Endothelial cell (in vitro differentiated cells): ENCODE data around the gene FRAS1. TPM values are rescaled to one million over a fixed set of nuclear protein-coding genes. Genes with fewer than 3 reads are reported as not detected.

Source experiments
- DNase-seq: peaks from one replicate; pipeline ENCODE4 v3.0.0; 2021; ENCODE audit warnings: low spot score
- H3K27ac Mint-ChIP-seq: one replicate; pipeline ENCODE4 v1.8.0; 2021; ENCODE audit warnings: mixed read lengths, inconsistent platforms; ENCODE audit not compliant: unreplicated experiment
- H3K27me3 Mint-ChIP-seq: one replicate; pipeline ENCODE4 v1.8.0; 2021; ENCODE audit warnings: mild to moderate bottlenecking, moderate library complexity, mixed read lengths, inconsistent platforms; ENCODE audit not compliant: unreplicated experiment
- H3K36me3 Mint-ChIP-seq: one replicate; pipeline ENCODE4 v1.8.0; 2021; ENCODE audit warnings: mild to moderate bottlenecking, low read depth, mixed read lengths, inconsistent platforms; ENCODE audit not compliant: unreplicated experiment
- H3K4me1 Mint-ChIP-seq: one replicate; pipeline ENCODE4 v1.8.0; 2021; ENCODE audit warnings: mild to moderate bottlenecking, mixed read lengths, inconsistent platforms; ENCODE audit not compliant: unreplicated experiment
- H3K4me3 Mint-ChIP-seq: one replicate; pipeline ENCODE4 v1.8.0; 2021; ENCODE audit warnings: mild to moderate bottlenecking, mixed read lengths, inconsistent platforms; ENCODE audit not compliant: unreplicated experiment
- H3K9me3 Mint-ChIP-seq: one replicate; pipeline ENCODE4 v1.8.0; 2021; ENCODE audit warnings: mixed read lengths, inconsistent platforms; ENCODE audit not compliant: unreplicated experiment
- CTCF ChIP-seq: fragments of 200-600 bp; sonication (generic); IDR thresholded peaks from one replicate; pipeline ENCODE4 v1.5.0; 2021; ENCODE audit warnings: antibody characterized with exemption; ENCODE audit not compliant: unreplicated experiment
- total RNA-seq: library from RNA; stranded (reverse); fragmentation: NEBNext Ultra II Directional; extraction: Animal tissue kit (Norgen Biotek cat#: 25700); gene quantifications from one replicate; pipeline ENCODE4 v1.2.1, GENCODE V29; 2021; ENCODE audit not compliant: unreplicated experiment

Gene FRAS1
- total RNA-seq, 1 donor from 2014 or later: 51.7 TPM

GRCh38 chr4:78288327-78288726 lies 231.2 kb downstream of the FRAS1 start:
- peaks cover 8% of the 10 kb centered on the region for H3K4me1 Mint-ChIP-seq
- no peak overlapping the region for H3K27ac Mint-ChIP-seq
- no peaks in the 10 kb centered on the region for H3K9me3 Mint-ChIP-seq
- no peak for DNase-seq
- no peak overlapping the region for H3K4me3 Mint-ChIP-seq
- H3K36me3 Mint-ChIP-seq: peaks cover 15% of the 10 kb centered on the region
- no peak for TF ChIP-seq CTCF
- no peaks in the 10 kb centered on the region for H3K27me3 Mint-ChIP-seq

- no peaks in the 10 kb centered on the region for H3K9me3 Mint-ChIP-seq
- H3K27me3 Mint-ChIP-seq: no peaks in the 10 kb centered on the region
- no peak for TF ChIP-seq CTCF
- H3K4me1 Mint-ChIP-seq: peaks cover 14% of the 10 kb centered on the region
- peaks cover 10% of the 10 kb centered on the region for H3K36me3 Mint-ChIP-seq
- no peak overlapping the region for H3K27ac Mint-ChIP-seq
- no peak for DNase-seq
- no peak overlapping the region for H3K4me3 Mint-ChIP-seq
Measured at GRCh38 chr4:78291277-78291676, 234.2 kb downstream of the FRAS1 start.

- H3K4me3 Mint-ChIP-seq: no peak overlapping the region
- no peak overlapping the region for H3K27ac Mint-ChIP-seq
- TF ChIP-seq CTCF: no peak
- DNase-seq: no peak
- H3K27me3 Mint-ChIP-seq: no peaks in the 10 kb centered on the region
- peaks cover 22% of the 10 kb centered on the region for H3K4me1 Mint-ChIP-seq
- H3K9me3 Mint-ChIP-seq: no peaks in the 10 kb centered on the region
- H3K36me3 Mint-ChIP-seq: peaks cover 3% of the 10 kb centered on the region
Measured at GRCh38 chr4:78292341-78292740, 235.2 kb downstream of the FRAS1 start.

GRCh38 chr4:78292856-78293255 lies 235.7 kb downstream of the FRAS1 start:
- no peaks in the 10 kb centered on the region for H3K27me3 Mint-ChIP-seq
- no peak overlapping the region for H3K27ac Mint-ChIP-seq
- H3K4me1 Mint-ChIP-seq: peaks cover 27% of the 10 kb centered on the region
- no peaks in the 10 kb centered on the region for H3K9me3 Mint-ChIP-seq
- no peak overlapping the region for H3K4me3 Mint-ChIP-seq
- no peaks in the 10 kb centered on the region for H3K36me3 Mint-ChIP-seq
- no peak for DNase-seq
- no peak for TF ChIP-seq CTCF

DNA sequence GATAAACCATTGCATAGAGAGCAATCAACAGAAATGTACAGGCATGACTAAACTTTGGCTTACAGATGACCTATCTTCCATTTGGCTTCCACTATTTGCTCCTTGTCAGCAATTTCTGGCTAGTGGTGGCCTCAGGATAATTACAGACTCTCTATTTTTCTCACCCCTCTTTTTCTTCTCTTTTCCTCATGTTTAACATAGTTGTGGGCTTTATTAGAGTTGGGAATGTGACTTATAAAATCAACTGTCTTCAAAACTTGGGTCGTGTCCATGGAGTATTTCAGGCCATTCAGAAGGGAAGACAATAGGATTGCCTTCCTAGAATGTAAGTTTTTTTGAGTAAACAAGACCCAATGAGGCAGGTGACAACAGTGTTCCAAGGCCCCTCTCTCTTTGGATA lies 236.2 kb downstream of the FRAS1 start:
- Mint-ChIP-seq H3K27ac (no peak overlapping the region), H3K4me1 (peaks cover 27% of the 10 kb centered on the region), H3K27me3 (no peaks in the 10 kb centered on the region), H3K36me3 (no peaks in the 10 kb centered on the region), H3K4me3 (no peak overlapping the region), H3K9me3 (no peaks in the 10 kb centered on the region)
- DNase-seq: no peak
- TF ChIP-seq CTCF: no peak
